GM23338 (cell line): ENCODE data around the gene ZBTB37. TPM values are rescaled to one million over a fixed set of nuclear protein-coding genes. Genes with fewer than 3 reads are reported as not detected.

Experiments used
- polyA plus RNA-seq: library from polyadenylated mRNA; unstranded; fragments of >200 nt; fragmentation: Nextera tagmentation; extraction: Ambion mirVana; gene quantifications from 2 replicates; pipeline ENCODE4 v1.2.1, GENCODE V29; 2016
- small RNA-seq: library from RNA; depleted of rRNA; stranded (forward); fragments of <200 nt; gene quantifications from one replicate; pipeline ENCODE3, GENCODE V24; 2014; ENCODE audit warnings: low replicate concordance
- total RNA-seq: library from RNA; depleted of rRNA; stranded (reverse); fragments of >200 nt; shearing (Covaris generic); gene quantifications from 2 replicates; pipeline ENCODE4 v1.2.3, GENCODE V29; 2014; rRNA removed
- TF ChIP-seq, protein P1 (sequence below): fragments of 250-450 bp; sonication (Bioruptor Pico); IDR thresholded peaks from 2 replicates; pipeline ENCODE4 v1.5.0; 2020; ENCODE audit warnings: mild to moderate bottlenecking, moderate library complexity

The ZBTB37 gene
- total and polyA plus RNA-seq, 2 experiments from 2014 or later = 2.7 to 15.8 TPM

- TF ChIP-seq, protein P1, sequence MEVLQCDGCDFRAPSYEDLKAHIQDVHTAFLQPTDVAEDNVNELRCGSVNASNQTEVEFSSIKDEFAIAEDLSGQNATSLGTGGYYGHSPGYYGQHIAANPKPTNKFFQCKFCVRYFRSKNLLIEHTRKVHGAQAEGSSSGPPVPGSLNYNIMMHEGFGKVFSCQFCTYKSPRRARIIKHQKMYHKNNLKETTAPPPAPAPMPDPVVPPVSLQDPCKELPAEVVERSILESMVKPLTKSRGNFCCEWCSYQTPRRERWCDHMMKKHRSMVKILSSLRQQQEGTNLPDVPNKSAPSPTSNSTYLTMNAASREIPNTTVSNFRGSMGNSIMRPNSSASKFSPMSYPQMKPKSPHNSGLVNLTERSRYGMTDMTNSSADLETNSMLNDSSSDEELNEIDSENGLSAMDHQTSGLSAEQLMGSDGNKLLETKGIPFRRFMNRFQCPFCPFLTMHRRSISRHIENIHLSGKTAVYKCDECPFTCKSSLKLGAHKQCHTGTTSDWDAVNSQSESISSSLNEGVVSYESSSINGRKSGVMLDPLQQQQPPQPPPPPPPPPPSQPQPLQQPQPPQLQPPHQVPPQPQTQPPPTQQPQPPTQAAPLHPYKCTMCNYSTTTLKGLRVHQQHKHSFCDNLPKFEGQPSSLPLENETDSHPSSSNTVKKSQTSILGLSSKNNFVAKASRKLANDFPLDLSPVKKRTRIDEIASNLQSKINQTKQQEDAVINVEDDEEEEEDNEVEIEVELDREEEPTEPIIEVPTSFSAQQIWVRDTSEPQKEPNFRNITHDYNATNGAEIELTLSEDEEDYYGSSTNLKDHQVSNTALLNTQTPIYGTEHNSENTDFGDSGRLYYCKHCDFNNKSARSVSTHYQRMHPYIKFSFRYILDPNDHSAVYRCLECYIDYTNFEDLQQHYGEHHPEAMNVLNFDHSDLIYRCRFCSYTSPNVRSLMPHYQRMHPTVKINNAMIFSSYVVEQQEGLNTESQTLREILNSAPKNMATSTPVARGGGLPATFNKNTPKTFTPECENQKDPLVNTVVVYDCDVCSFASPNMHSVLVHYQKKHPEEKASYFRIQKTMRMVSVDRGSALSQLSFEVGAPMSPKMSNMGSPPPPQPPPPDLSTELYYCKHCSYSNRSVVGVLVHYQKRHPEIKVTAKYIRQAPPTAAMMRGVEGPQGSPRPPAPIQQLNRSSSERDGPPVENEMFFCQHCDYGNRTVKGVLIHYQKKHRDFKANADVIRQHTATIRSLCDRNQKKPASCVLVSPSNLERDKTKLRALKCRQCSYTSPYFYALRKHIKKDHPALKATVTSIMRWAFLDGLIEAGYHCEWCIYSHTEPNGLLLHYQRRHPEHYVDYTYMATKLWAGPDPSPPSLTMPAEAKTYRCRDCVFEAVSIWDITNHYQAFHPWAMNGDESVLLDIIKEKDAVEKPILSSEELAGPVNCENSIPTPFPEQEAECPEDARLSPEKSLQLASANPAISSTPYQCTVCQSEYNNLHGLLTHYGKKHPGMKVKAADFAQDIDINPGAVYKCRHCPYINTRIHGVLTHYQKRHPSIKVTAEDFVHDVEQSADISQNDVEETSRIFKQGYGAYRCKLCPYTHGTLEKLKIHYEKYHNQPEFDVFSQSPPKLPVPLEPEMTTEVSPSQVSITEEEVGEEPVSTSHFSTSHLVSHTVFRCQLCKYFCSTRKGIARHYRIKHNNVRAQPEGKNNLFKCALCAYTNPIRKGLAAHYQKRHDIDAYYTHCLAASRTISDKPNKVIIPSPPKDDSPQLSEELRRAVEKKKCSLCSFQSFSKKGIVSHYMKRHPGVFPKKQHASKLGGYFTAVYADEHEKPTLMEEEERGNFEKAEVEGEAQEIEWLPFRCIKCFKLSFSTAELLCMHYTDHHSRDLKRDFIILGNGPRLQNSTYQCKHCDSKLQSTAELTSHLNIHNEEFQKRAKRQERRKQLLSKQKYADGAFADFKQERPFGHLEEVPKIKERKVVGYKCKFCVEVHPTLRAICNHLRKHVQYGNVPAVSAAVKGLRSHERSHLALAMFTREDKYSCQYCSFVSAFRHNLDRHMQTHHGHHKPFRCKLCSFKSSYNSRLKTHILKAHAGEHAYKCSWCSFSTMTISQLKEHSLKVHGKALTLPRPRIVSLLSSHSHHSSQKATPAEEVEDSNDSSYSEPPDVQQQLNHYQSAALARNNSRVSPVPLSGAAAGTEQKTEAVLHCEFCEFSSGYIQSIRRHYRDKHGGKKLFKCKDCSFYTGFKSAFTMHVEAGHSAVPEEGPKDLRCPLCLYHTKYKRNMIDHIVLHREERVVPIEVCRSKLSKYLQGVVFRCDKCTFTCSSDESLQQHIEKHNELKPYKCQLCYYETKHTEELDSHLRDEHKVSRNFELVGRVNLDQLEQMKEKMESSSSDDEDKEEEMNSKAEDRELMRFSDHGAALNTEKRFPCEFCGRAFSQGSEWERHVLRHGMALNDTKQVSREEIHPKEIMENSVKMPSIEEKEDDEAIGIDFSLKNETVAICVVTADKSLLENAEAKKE (CRISPR knock-in tag) = no peak
These were observed 80.4 kb downstream of the ZBTB37 start (continued) for GRCh38 chr1:173948594-173948993.

Small RNA genes lying within 50 kb of the gene (small RNA-seq; reads per million reads assigned to genes)
- 0.17 reads per million for gene RNA5SP67

Other genes with a start within 250 kb of the ZBTB37 start
- not detected in 2 replicates for gene TEX50, start 233.0 kb upstream of the ZBTB37 start, total RNA-seq
- not detected in 2 replicates for gene TEX50, start 233.0 kb upstream of the ZBTB37 start, polyA plus RNA-seq
- gene ANKRD45, start 198.5 kb upstream of the ZBTB37 start, total RNA-seq = 1.5 and 2.0 TPM in 2 replicates
- gene ANKRD45, start 198.5 kb upstream of the ZBTB37 start, polyA plus RNA-seq = 1.0 and 2.3 TPM in 2 replicates
- 7.9 and 14.5 TPM in 2 replicates for gene KLHL20, start 153.4 kb upstream of the ZBTB37 start, total RNA-seq
- 11.8 and 12.3 TPM in 2 replicates for gene KLHL20, start 153.4 kb upstream of the ZBTB37 start, polyA plus RNA-seq
- 41.1 and 49.9 TPM in 2 replicates for gene DARS2, start 43.7 kb upstream of the ZBTB37 start, total RNA-seq
- gene DARS2, start 43.7 kb upstream of the ZBTB37 start, polyA plus RNA-seq = 17.0 and 18.1 TPM in 2 replicates
- gene CENPL, start 43.5 kb upstream of the ZBTB37 start, total RNA-seq = 23.5 and 40.7 TPM in 2 replicates
- 8.8 and 13.6 TPM in 2 replicates for gene CENPL, start 43.5 kb upstream of the ZBTB37 start, polyA plus RNA-seq
- 979 and 1,111 TPM in 2 replicates for gene GAS5, start 391 bp upstream of the ZBTB37 start, total RNA-seq
- 992 and 1,077 TPM in 2 replicates for gene GAS5, start 391 bp upstream of the ZBTB37 start, polyA plus RNA-seq
- gene SERPINC1, start 48.9 kb downstream of the ZBTB37 start, total RNA-seq = not detected in 2 replicates
- gene SERPINC1, start 48.9 kb downstream of the ZBTB37 start, polyA plus RNA-seq = not detected in 2 replicates
- 21.6 and 24.5 TPM in 2 replicates for gene RC3H1, start 154.0 kb downstream of the ZBTB37 start, total RNA-seq
- 4.7 and 6.8 TPM in 2 replicates for gene RC3H1, start 154.0 kb downstream of the ZBTB37 start, polyA plus RNA-seq